Measurements from ENCODE around the gene BEX4. TPM values are rescaled to one million over a fixed set of nuclear protein-coding genes. Genes with fewer than 3 reads are reported as not detected.

BEX4 gene
- total and polyA plus RNA-seq, 10 of the 15 experiments (the other 5 are each of a cell fraction or from before 2014, with no cell fraction given) = 0.76 to 3.3 (median 2.2) TPM

DNA sequence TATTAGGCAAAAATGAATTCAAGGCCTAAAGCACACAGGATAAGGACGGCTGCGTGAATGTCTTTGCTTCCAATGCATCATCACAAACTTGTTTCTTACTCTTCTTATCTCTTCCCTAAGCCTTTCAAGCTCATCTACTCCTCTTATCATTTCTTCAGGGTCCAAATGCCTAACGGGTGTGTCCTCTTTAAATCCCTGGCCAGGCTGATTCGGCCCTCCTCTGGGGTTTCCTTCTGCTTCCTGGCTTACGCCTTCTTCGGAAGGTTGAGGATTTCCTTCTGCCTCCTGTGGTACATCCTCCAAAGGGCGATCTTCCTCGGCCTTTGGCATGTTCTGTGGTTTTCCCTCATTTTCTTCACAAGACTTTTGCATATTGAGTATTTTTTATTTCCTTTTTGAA, 38.7 kb downstream of the BEX4 start:
- H3K27me3 ChIP-seq (replicated peaks in 1 of 2; ENCODE audit: control insufficient read depth in 2 of 2, insufficient read depth in 2 of 2, low read length in 1 of 2) = no peaks in the 10 kb centered on the region
- H3K9me3 ChIP-seq (replicated peaks; ENCODE audit: control insufficient read depth, insufficient read depth, low read length) = no peaks in the 10 kb centered on the region
- POLR2A ChIA-PET = no interaction called here
- SMC1A ChIA-PET (ENCODE audit: uncharacterized antibody, unreplicated experiment) = interaction anchor here (0.7 to 1.2 kb wide), 2 partner anchors 42 to 302 kb away, joined by 3 read pairs; no protein-coding TSS in a partner anchor
- TSS peak; percentile 82 for BruUV-seq (replicated peaks)
- H3K4me3 ChIP-seq = peak overlapping the region; percentile 69
- H3K36me3 ChIP-seq (ENCODE audit: control insufficient read depth in 2 of 2, insufficient read depth in 2 of 2, low read length in 1 of 2) = no peaks in the 10 kb centered on the region
- peaks cover 3% of the 10 kb centered on the region; the same call in 1 of the 2 replicates for H3K4me1 ChIP-seq (ENCODE audit: control insufficient read depth, insufficient read depth, low read length)
- DNase-seq (ENCODE audit: low read depth, low spot score) (no peak), FAIRE-seq (no peak), ATAC-seq (no peak)
- no peak overlapping the region for H2AFZ ChIP-seq (ENCODE audit: control insufficient read depth, low read depth, low read length)
- CTCF ChIA-PET = interaction anchor here (1.2 kb wide), 1 partner anchor 42 kb away, joined by 3 read pairs; no protein-coding TSS in a partner anchor
- peak overlapping the region; percentile 81 for H3K4me2 ChIP-seq (ENCODE audit: control insufficient read depth, insufficient read depth)
- no peaks in the 10 kb centered on the region; the same call in 1 of the 2 replicates for H4K20me1 ChIP-seq (ENCODE audit: control insufficient read depth, insufficient read depth)
- intact Hi-C loops (cut with micrococcal nuclease; ENCODE audit: unreplicated experiment) = no loop called here
- WGBS (ENCODE audit: insufficient coverage, insufficient replicate concordance, low lambda C conversion rate, missing lambda C conversion rate) = 52% methylated on average over 8 of the region's 8 CpGs
- RAD21 ChIA-PET (ENCODE audit: unreplicated experiment) = no interaction called here
- peaks cover 8% of the 10 kb centered on the region for H3K79me2 ChIP-seq (ENCODE audit: control insufficient read depth, insufficient read depth, low read length)
- TF ChIP-seq, protein P1, sequence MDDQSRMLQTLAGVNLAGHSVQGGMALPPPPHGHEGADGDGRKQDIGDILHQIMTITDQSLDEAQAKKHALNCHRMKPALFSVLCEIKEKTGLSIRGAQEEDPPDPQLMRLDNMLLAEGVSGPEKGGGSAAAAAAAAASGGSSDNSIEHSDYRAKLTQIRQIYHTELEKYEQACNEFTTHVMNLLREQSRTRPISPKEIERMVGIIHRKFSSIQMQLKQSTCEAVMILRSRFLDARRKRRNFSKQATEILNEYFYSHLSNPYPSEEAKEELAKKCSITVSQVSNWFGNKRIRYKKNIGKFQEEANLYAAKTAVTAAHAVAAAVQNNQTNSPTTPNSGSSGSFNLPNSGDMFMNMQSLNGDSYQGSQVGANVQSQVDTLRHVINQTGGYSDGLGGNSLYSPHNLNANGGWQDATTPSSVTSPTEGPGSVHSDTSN (IDR thresholded peaks at IDR 0.05; ENCODE audit: insufficient replicate concordance, low read depth, low read length) = no peak
- TF ChIP-seq NFYA (IDR thresholded peaks at IDR 0.05; ENCODE audit: borderline replicate concordance, low read depth, low read length) (no peak), SMC3 (IDR thresholded peaks at IDR 0.05; ENCODE audit: borderline replicate concordance, low read length) (no peak), MTA2 (IDR thresholded peaks at IDR 0.05; ENCODE audit: low read depth) (no peak), TCF7 (IDR thresholded peaks at IDR 0.05; ENCODE audit: borderline replicate concordance) (no peak)
- TF ChIP-seq, protein P2, sequence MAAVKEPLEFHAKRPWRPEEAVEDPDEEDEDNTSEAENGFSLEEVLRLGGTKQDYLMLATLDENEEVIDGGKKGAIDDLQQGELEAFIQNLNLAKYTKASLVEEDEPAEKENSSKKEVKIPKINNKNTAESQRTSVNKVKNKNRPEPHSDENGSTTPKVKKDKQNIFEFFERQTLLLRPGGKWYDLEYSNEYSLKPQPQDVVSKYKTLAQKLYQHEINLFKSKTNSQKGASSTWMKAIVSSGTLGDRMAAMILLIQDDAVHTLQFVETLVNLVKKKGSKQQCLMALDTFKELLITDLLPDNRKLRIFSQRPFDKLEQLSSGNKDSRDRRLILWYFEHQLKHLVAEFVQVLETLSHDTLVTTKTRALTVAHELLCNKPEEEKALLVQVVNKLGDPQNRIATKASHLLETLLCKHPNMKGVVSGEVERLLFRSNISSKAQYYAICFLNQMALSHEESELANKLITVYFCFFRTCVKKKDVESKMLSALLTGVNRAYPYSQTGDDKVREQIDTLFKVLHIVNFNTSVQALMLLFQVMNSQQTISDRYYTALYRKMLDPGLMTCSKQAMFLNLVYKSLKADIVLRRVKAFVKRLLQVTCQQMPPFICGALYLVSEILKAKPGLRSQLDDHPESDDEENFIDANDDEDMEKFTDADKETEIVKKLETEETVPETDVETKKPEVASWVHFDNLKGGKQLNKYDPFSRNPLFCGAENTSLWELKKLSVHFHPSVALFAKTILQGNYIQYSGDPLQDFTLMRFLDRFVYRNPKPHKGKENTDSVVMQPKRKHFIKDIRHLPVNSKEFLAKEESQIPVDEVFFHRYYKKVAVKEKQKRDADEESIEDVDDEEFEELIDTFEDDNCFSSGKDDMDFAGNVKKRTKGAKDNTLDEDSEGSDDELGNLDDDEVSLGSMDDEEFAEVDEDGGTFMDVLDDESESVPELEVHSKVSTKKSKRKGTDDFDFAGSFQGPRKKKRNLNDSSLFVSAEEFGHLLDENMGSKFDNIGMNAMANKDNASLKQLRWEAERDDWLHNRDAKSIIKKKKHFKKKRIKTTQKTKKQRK (IDR thresholded peaks at IDR 0.05; ENCODE audit: low read depth, low read length) = no peak
- TF ChIP-seq, protein P3, sequence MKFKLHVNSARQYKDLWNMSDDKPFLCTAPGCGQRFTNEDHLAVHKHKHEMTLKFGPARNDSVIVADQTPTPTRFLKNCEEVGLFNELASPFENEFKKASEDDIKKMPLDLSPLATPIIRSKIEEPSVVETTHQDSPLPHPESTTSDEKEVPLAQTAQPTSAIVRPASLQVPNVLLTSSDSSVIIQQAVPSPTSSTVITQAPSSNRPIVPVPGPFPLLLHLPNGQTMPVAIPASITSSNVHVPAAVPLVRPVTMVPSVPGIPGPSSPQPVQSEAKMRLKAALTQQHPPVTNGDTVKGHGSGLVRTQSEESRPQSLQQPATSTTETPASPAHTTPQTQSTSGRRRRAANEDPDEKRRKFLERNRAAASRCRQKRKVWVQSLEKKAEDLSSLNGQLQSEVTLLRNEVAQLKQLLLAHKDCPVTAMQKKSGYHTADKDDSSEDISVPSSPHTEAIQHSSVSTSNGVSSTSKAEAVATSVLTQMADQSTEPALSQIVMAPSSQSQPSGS (IDR thresholded peaks at IDR 0.05; ENCODE audit: low read length) = no peak
- TF ChIP-seq, protein P4, sequence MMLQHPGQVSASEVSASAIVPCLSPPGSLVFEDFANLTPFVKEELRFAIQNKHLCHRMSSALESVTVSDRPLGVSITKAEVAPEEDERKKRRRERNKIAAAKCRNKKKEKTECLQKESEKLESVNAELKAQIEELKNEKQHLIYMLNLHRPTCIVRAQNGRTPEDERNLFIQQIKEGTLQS (IDR thresholded peaks at IDR 0.05; ENCODE audit: borderline replicate concordance, extremely low read depth, low read depth, low read length) = no peak
- TF ChIP-seq, protein P5, sequence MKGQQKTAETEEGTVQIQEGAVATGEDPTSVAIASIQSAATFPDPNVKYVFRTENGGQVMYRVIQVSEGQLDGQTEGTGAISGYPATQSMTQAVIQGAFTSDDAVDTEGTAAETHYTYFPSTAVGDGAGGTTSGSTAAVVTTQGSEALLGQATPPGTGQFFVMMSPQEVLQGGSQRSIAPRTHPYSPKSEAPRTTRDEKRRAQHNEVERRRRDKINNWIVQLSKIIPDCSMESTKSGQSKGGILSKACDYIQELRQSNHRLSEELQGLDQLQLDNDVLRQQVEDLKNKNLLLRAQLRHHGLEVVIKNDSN (IDR thresholded peaks at IDR 0.05; ENCODE audit: borderline replicate concordance, extremely low read length, insufficient read depth, low read depth, low read length) = no peak
- in situ Hi-C loops (cut with MboI) = no loop called here
- peak overlapping the region; percentile 72 for H3K27ac ChIP-seq (ENCODE audit: control insufficient read depth, insufficient read depth)
- peak overlapping the region; percentile 80 for H3K9ac ChIP-seq (ENCODE audit: control insufficient read depth, insufficient read depth, low read length)

Measured in GM12878 (cell line).